HEK293T (cell line): Measurements from ENCODE around the gene NCCRP1.

Experiments used
- ARNT ChIP-seq: fragments of 450-650 bp; IDR thresholded peaks from 2 replicates; pipeline ENCODE4 v1.6.1; 2017; ENCODE audit warnings: mild to moderate bottlenecking
- BHLHE40 ChIP-seq: fragments of 450-650 bp; IDR thresholded peaks from 2 replicates; pipeline ENCODE4 v1.6.1; 2016; ENCODE audit warnings: mild to moderate bottlenecking, moderate library complexity, borderline replicate concordance
- CTBP1 ChIP-seq: fragments of 450-650 bp; IDR thresholded peaks from 2 replicates; pipeline ENCODE4 v1.6.1; 2016; ENCODE audit warnings: borderline replicate concordance
- FOXM1 ChIP-seq: fragments of 450-650 bp; IDR thresholded peaks from 2 replicates; pipeline ENCODE4 v1.6.1; 2017; ENCODE audit warnings: mild to moderate bottlenecking, borderline replicate concordance
- PKNOX1 ChIP-seq: fragments of 450-650 bp; IDR thresholded peaks from 2 replicates; pipeline ENCODE4 v1.6.1; 2016
- TARDBP ChIP-seq: fragments of 450-650 bp; IDR thresholded peaks from 2 replicates; pipeline ENCODE4 v1.6.1; 2016
- ZNF384 ChIP-seq: fragments of 450-650 bp; IDR thresholded peaks from 2 replicates; pipeline ENCODE4 v1.6.1; 2016

GRCh38 chr19:39207293-39207836 is 10.6 kb downstream of the NCCRP1 start:
- no peak for TF ChIP-seq PKNOX1
- TF ChIP-seq TARDBP, result no peak
- TF ChIP-seq BHLHE40, result no peak
- no peak for TF ChIP-seq ZNF384
- no peak for TF ChIP-seq ARNT
- no peak for TF ChIP-seq FOXM1
- no peak for TF ChIP-seq CTBP1
